Small intestine (tissue), 7 donors: Measurements from ENCODE around the gene RYR3. TPM values are rescaled to one million over a fixed set of nuclear protein-coding genes. Genes with fewer than 3 reads are reported as not detected.

Experiments
- DNase-seq, 2 donors: peaks; one replicate each; pipeline versions ENCODE4 v3.0.0 to v3.0.0-alpha.2; 2013
- FAIRE-seq: peaks from 2 replicates; lab custom pipeline; 2012; peaks lifted over from hg19 to GRCh38; lab: Jason Lieb, UNC
- H3K27ac ChIP-seq, 3 donors: one replicate each; pipeline ENCODE4 v1.5.1; 2013; ENCODE audit warnings: low read length in 2 of 3, mild to moderate bottlenecking in 2 of 3, control low read depth in 1 of 3, inconsistent platforms in 1 of 3, low read depth in 1 of 3, moderate library complexity in 1 of 3
- H3K27me3 ChIP-seq, 3 donors: one replicate each; pipeline ENCODE4 v1.6.1; 2013; ENCODE audit warnings: low read length in 3 of 3, inconsistent platforms in 1 of 3; ENCODE audit not compliant: control insufficient read depth in 3 of 3, insufficient read depth in 3 of 3
- H3K36me3 ChIP-seq, 3 donors: one replicate each; pipeline ENCODE4 v1.6.1; 2013; ENCODE audit warnings: low read length in 3 of 3, inconsistent platforms in 1 of 3, low read depth in 1 of 3, mild to moderate bottlenecking in 1 of 3, moderate library complexity in 1 of 3; ENCODE audit not compliant: control insufficient read depth in 3 of 3, insufficient read depth in 2 of 3
- H3K4me1 ChIP-seq, 3 donors: one replicate each; pipeline ENCODE4 v1.6.1; 2013; ENCODE audit warnings: low read length in 2 of 3, inconsistent platforms in 1 of 3, low read depth in 1 of 3, mild to moderate bottlenecking in 1 of 3, moderate library complexity in 1 of 3; ENCODE audit not compliant: control insufficient read depth in 3 of 3, insufficient read depth in 2 of 3
- H3K4me3 ChIP-seq, 3 donors: one replicate each; pipeline ENCODE4 v1.5.1; 2013; ENCODE audit warnings: low read length in 3 of 3, control low read depth in 1 of 3, inconsistent platforms in 1 of 3, low read depth in 1 of 3, mild to moderate bottlenecking in 1 of 3, moderate library complexity in 1 of 3
- H3K9me3 ChIP-seq, 2 donors: one replicate each; pipeline ENCODE4 v1.6.1; 2013; ENCODE audit warnings: low read depth in 1 of 2, low read length in 1 of 2; ENCODE audit not compliant: control insufficient read depth in 2 of 2, insufficient read depth in 1 of 2
- WGBS, 3 donors: extraction: QIAGEN DNeasy Blood & Tissue Kit; methylation state at CpG; one replicate each; pipeline ENCODE4 v1.1.7; 2013; 5-methylcytosine and 5-hydroxymethylcytosine counted together
- polyA plus RNA-seq, 4 donors: library from polyadenylated mRNA; stranded (reverse) in 3 of 4; unstranded in 1 of 4; fragments of 200-250 nt in 3 of 4; fragments of 120-200 nt in 1 of 4; gene quantifications; one replicate each; pipeline versions ENCODE4 v1.2.1 to v1.2.3, GENCODE V29; 2013
- donor health status: healthy with polysubstance abuse.
- donor health status: control.
- donor health status: control.
- donor health status: Bipolar disorder and iron deficiency.
- donor health status: healthy.

RYR3 gene
- polyA plus RNA-seq, 4 donors, result 0.36 to 1.6 TPM; not detected in 2

DNA sequence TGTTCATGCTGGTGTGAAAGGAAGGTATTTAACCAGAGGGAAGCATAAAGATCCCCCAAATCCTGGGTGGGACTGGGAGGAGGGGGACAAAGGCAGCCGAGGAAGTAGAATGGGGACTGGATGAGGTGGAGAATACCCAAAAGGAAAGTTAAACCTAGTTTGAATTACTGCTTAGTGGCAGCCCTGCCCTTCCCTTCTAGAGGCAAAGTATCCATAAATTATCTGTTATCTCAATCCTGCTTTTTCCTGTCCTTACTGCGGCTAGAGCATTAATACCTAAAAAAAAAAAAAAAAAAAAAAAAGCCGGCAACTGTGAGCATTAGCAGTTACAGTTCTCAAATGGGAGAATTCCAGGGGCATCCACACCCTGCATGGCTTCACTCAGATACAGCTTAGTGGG lies 139.0 kb downstream of the RYR3 start:
- Histone ChIP-seq H3K36me3 (no peaks in the 10 kb centered on the region), H3K4me1 (no peaks in the 10 kb centered on the region), H3K9me3 (no peaks in the 10 kb centered on the region), H3K4me3 (no peak overlapping the region), H3K27ac (no peak overlapping the region), H3K27me3 (no peaks in the 10 kb centered on the region)
- WGBS, 3 donors, result 15 to 36% (median 24%) methylated on average over 3 of the region's 3 CpGs
- FAIRE-seq (no peak), DNase-seq (no peak)

DNA sequence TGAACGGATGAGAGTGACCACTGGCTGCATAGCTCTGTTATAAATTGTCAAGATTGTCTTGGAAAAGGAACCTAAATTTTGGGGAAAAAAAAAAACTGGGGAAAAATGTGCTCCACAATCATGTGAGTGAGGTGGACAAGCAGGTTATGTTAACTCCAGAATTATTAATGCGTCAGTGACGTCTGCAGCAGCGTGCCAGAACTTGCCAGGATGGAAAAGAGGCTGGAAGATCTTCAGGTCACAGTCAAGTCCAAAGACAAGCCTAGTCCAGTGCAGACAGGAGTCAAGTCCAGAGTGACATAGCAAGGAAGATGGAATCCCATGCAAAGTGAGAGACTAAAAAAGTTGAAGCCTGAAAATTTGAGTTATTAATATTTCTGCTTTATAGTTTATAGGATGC lies 140.6 kb downstream of the RYR3 start:
- H3K4me1 ChIP-seq, result no peaks in the 10 kb centered on the region
- no peak for FAIRE-seq

DNA sequence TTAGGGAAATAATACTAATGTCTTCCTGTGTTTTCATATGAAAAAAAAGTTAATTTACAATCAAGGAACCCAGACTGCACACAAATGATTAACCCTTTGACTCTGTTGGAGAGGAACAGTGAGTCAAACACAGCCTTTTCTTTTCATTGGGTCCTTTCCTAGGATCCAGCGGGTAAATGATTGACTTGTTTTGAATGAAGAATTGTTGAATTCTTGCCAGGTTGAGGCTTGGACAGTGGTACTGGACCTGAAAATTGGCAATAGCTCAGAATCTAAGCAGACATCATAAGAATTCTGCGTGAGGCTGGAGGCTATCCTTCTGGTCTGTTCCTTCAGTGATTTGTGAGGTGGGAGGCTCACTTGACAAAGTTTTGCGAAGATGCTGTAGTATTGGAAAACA lies 143.0 kb downstream of the RYR3 start:
- H3K36me3 ChIP-seq, result no peaks in the 10 kb centered on the region
- H3K27ac ChIP-seq, result no peak overlapping the region
- no peak for DNase-seq
- H3K4me1 ChIP-seq, result no peaks in the 10 kb centered on the region
- H3K4me3 ChIP-seq, result no peak overlapping the region
- WGBS, 3 donors, result 77 to 84% (median 80%) methylated on average over 3 of the region's 3 CpGs
- FAIRE-seq, result no peak
- no peaks in the 10 kb centered on the region for H3K27me3 ChIP-seq
- H3K9me3 ChIP-seq, result no peaks in the 10 kb centered on the region

More for the DNA sequence above, 140.6 kb downstream of the RYR3 start:
- H3K27me3 ChIP-seq, result no peaks in the 10 kb centered on the region
- H3K27ac ChIP-seq, result no peak overlapping the region
- H3K4me3 ChIP-seq, result no peak overlapping the region
- no peaks in the 10 kb centered on the region for H3K36me3 ChIP-seq
- 76 to 87% (median 85%) methylated on average over 4 of the region's 4 CpGs for WGBS, 3 donors
- no peaks in the 10 kb centered on the region for H3K9me3 ChIP-seq
- DNase-seq, result no peak

DNA sequence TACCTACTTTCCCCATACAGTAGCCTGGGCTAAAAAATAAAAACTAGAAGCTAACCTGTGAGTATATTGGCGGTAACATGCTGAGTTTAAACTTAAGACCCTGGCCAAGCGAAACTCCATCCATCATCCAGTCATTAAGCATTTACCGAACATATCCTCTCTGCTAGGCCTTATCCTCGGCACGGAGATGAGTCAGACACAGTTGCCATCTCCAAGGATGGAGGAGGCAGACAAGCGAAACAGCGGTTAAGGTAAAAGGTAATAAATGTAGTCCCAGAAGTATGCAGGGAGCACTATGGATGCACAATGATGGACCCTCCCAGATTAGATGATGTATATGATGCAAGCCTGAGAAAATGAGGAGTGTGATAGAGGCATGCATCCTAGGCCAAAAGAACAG lies 143.6 kb downstream of the RYR3 start:
- no peaks in the 10 kb centered on the region for H3K27me3 ChIP-seq
- no peaks in the 10 kb centered on the region for H3K36me3 ChIP-seq
- DNase-seq, result no peak
- H3K4me3 ChIP-seq, result no peak overlapping the region
- no peaks in the 10 kb centered on the region for H3K9me3 ChIP-seq
- FAIRE-seq, result no peak
- no peak overlapping the region for H3K27ac ChIP-seq
- 82 to 88% (median 86%) methylated on average over 7 of the region's 7 CpGs for WGBS, 3 donors
- H3K4me1 ChIP-seq, result no peaks in the 10 kb centered on the region

DNA sequence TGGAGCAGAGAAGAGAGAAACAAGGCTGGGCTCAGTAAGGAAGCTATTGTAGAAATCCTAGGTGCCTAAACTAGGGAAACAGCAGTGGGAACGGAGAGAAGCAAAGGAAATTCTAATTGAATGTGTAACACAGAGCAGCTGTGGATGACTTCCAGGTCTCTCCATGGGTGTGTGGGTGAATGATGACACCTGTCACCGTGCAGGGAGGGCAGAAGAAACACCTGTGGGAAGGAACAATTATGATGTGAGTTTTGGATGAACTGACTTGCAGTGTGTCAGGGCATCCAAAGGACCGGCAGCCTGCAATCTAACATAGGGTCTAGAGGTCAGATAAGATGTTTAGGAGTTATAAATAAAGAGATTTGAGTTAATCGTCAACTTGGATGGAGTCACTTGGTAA lies 144.2 kb downstream of the RYR3 start:
- H3K4me1 ChIP-seq, result no peaks in the 10 kb centered on the region
- no peak overlapping the region for H3K4me3 ChIP-seq
- H3K27ac ChIP-seq, result no peak overlapping the region
- no peak for DNase-seq
- H3K27me3 ChIP-seq, result no peaks in the 10 kb centered on the region
- FAIRE-seq, result no peak
- H3K9me3 ChIP-seq, result no peaks in the 10 kb centered on the region
- WGBS, 3 donors, result 19 to 48% (median 44%) methylated on average over 4 of the region's 4 CpGs
- no peaks in the 10 kb centered on the region for H3K36me3 ChIP-seq

DNA sequence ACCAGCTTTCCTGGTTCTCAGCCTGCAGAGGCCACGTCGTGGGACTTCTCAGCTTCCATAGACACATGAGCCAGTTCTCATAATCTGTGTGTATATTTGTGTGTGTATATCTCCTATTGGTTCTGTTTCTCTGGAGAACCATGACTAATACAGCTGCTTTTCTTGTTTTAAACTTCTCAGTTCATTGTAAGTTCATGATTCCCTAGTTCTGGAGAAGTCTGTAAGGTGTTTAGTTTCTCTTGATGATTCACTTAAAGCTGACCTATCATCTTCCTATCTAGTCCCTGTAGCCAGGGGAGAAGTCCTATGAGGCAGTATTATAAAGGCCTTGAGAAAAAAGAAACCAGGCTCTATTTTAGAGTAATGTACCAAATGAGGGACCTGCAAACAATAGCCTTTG lies 147.7 kb downstream of the RYR3 start:
- Histone ChIP-seq H3K9me3 (no peaks in the 10 kb centered on the region), H3K27ac (no peak overlapping the region), H3K4me3 (no peak overlapping the region), H3K4me1 (no peaks in the 10 kb centered on the region), H3K27me3 (no peaks in the 10 kb centered on the region), H3K36me3 (no peaks in the 10 kb centered on the region)
- no peak for FAIRE-seq
- DNase-seq, result no peak
- WGBS, 3 donors, result 48 to 75% (median 55%) methylated on average over 2 of the region's 2 CpGs

DNA sequence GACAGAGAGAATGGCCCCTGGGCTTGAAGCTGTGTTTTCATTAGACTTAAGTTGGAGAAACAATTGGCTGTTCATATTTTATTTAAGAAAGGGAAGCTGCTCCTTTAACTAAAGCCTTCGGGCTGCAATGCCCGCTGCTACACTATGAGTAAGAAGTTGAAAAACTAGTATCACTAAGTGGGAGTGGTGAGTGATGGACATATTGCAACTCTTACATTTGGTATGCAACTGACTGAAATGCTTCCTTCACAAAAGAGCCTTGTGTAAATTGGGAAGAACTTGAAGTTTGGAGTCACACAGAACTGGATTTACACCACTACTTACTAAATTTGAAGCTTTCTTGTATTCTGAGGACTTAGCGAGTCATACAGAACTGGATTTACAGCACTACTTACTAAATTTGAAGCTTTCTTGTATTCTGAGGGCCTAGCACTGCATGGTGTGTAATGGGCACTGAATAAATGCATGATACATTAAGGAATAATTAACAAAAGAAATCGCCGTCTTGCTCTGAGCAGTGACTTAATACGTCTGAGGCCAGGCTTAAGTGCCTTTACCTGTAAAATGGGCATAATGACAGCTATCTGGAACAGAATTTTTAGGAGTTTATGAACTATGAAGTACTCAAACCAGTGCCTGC lies 149.5 kb downstream of the RYR3 start:
- FAIRE-seq, result no peak
- 86 to 88% (median 86%) methylated on average over 6 of the region's 6 CpGs for WGBS, 3 donors

DNA sequence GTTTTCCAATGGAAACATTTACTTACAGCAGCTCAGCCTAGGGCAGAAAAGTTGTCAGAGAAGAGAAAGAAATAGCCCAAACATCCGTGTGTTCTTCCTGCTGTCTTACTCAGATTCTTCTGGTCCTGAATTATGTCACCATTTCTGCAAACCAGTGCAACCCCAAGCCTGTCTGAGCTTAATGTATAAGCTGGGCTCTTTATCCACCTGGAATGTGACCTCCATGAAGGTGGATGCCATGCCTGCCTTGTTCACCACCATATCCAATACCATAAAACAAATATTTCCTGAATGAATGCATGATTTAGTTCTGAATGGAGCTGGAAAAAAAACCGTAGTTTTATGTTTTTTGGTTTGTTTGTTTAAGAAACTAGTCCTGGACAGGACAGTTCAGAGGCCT lies 150.9 kb downstream of the RYR3 start:
- no peak for DNase-seq
- Histone ChIP-seq H3K27ac (no peak overlapping the region), H3K36me3 (no peaks in the 10 kb centered on the region), H3K27me3 (no peaks in the 10 kb centered on the region), H3K9me3 (no peaks in the 10 kb centered on the region), H3K4me1 (no peaks in the 10 kb centered on the region), H3K4me3 (no peak overlapping the region)
- 59 to 72% (median 63%) methylated on average over 2 of the region's 2 CpGs for WGBS, 3 donors
- FAIRE-seq, result no peak

More for the DNA sequence above, 149.5 kb downstream of the RYR3 start:
- Histone ChIP-seq H3K4me1 (no peaks in the 10 kb centered on the region), H3K4me3 (no peak overlapping the region), H3K27me3 (no peaks in the 10 kb centered on the region), H3K36me3 (no peaks in the 10 kb centered on the region), H3K9me3 (no peaks in the 10 kb centered on the region), H3K27ac (no peak overlapping the region)
- DNase-seq, result no peak
